Adipocyte (in vitro differentiated cells): ENCODE results near the gene FFAR2.
A peak's percentile ranks its signal among the peaks of the same experiment; 100 is the strongest.
"Not testable (repeated sequence)": the region's sequence is repeated elsewhere in the genome, so short reads cannot be mapped to it uniquely, and the experiment has no call there.

Source experiments
- DNase-seq: peaks from one replicate; pipeline ENCODE4 v3.0.0-alpha.2; 2015; ENCODE audit warnings: low read depth
- H3K27me3 ChIP-seq: replicated peaks from 2 replicates; pipeline ENCODE4 v1.7.0; 2013; ENCODE audit warnings: mild to moderate bottlenecking, low read length, moderate library complexity; ENCODE audit not compliant: control insufficient read depth, insufficient read depth
- H3K36me3 ChIP-seq: 2 replicates; pipeline ENCODE4 v1.7.0; 2013; ENCODE audit warnings: low read length, mild to moderate bottlenecking, moderate library complexity; ENCODE audit not compliant: control insufficient read depth, insufficient read depth, severe bottlenecking
- H3K4me1 ChIP-seq: 2 replicates; pipeline ENCODE4 v1.7.0; 2013; ENCODE audit warnings: mild to moderate bottlenecking, low read length, moderate library complexity; ENCODE audit not compliant: control insufficient read depth, insufficient read depth
- H3K4me3 ChIP-seq: 2 replicates; pipeline ENCODE4 v1.7.0; 2013; ENCODE audit warnings: mild to moderate bottlenecking, low read length, moderate library complexity
- H3K9ac ChIP-seq: 2 replicates; pipeline ENCODE4 v1.7.0; 2013; ENCODE audit warnings: mild to moderate bottlenecking, low read length, moderate library complexity
- H3K9me3 ChIP-seq: 2 replicates; pipeline ENCODE4 v1.7.0; 2013; ENCODE audit warnings: mild to moderate bottlenecking, low read length, moderate library complexity; ENCODE audit not compliant: control insufficient read depth

The FFAR2 gene

DNA sequence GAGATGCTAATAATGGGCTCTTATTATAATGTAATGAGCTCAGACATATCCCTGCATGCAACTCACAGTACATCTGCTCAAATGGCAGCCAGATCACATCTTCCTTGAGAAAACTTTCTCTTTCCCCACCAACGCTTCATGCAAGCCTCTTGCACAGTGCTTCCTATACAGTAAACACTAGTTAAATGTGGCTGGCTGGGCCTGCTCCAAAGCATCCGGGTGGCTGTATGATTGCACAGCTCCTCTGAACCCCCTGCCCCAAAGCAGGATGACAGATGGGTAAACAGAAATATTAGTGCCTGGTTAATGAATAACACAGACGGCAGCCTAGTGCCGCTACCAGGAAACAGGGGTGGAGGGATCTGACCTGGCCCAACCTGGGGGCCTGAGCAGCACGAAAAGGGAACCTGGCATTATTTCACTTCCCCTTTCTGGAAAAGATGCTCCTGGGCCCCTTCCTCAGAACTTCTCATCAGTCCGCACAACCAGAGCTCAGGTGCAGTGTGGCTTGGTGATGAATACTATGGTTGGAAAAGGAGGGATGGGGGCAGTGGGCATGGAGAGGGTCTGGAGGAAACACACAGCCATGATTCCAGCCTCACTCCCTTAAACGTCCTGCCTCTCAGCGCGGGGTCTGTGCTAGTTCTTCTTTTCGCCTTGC is 10.8 kb downstream of the FFAR2 start:
- Histone ChIP-seq H3K36me3 (no peaks in the 10 kb centered on the region), H3K27me3 (no peaks in the 10 kb centered on the region), H3K4me3 (peak overlapping the region; percentile 56), H3K9me3 (no peaks in the 10 kb centered on the region), H3K4me1 (peaks cover 22% of the 10 kb centered on the region), H3K9ac (peak overlapping the region; percentile 81)
- DNase-seq: no peak

GRCh38 chr19:35459414-35460082 is 11.5 kb downstream of the FFAR2 start:
- peak overlapping the region; percentile 56 for H3K4me3 ChIP-seq
- peaks cover 22% of the 10 kb centered on the region for H3K4me1 ChIP-seq
- H3K9ac ChIP-seq: peak overlapping the region; percentile 81
- H3K36me3 ChIP-seq: no peaks in the 10 kb centered on the region
- no peak for DNase-seq
- no peaks in the 10 kb centered on the region for H3K9me3 ChIP-seq
- no peaks in the 10 kb centered on the region for H3K27me3 ChIP-seq

DNA sequence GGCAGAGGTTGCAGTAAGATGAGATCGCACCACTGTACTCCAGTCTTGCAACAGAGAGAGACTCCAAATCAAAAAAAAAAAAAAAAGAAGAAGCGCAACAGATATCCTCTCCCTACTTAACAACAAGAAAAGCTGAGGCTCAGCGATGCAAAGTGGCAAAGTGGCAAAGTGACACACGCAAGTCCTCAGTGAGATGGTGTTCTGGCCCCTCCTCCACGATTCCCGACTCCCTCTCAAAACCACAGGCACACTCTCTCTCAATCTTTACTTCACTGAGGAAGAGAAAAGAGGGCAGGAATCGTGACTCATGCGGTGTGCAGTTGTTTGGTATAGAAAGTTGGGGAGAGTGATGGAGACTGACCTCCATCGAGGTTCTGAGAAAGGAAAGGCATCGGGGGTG is 12.6 kb downstream of the FFAR2 start:
- Histone ChIP-seq H3K9me3 (no peaks in the 10 kb centered on the region), H3K36me3 (no peaks in the 10 kb centered on the region), H3K4me1 (peaks cover 22% of the 10 kb centered on the region), H3K9ac (no peak overlapping the region), H3K27me3 (no peaks in the 10 kb centered on the region), H3K4me3 (no peak overlapping the region)
- no peak for DNase-seq

DNA sequence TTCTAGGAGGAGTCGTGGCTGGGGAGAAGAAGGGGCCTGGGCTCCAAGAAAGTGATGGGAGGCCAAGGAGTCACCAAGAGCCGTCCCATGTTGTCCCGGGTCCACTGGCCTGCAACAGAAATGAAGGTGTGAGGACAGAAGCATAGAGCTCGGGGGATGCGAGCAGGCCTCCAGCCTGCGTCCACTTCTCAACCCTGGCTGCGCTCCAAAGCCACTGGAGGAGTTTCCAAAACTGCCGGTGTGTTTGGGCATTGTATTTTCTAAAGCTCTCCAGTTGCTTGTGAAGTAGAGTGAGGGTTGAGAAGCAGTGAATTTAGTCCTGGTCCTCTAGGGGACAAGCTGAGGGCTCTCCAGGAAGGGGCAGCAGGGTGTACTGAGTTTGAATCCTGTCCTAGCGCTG is 13.0 kb downstream of the FFAR2 start:
- H3K27me3 ChIP-seq: no peaks in the 10 kb centered on the region
- H3K9ac ChIP-seq: no peak overlapping the region
- no peak overlapping the region for H3K4me3 ChIP-seq
- no peak for DNase-seq
- no peaks in the 10 kb centered on the region for H3K36me3 ChIP-seq
- H3K4me1 ChIP-seq: peaks cover 22% of the 10 kb centered on the region
- no peaks in the 10 kb centered on the region for H3K9me3 ChIP-seq

GRCh38 chr19:35461788-35462187 is 13.7 kb downstream of the FFAR2 start:
- not testable (repeated sequence) for H3K9me3 ChIP-seq, DNase-seq, H3K27me3 ChIP-seq, H3K36me3 ChIP-seq, H3K9ac ChIP-seq, H3K4me3 ChIP-seq
- peaks cover 22% of the 10 kb centered on the region for H3K4me1 ChIP-seq

DNA sequence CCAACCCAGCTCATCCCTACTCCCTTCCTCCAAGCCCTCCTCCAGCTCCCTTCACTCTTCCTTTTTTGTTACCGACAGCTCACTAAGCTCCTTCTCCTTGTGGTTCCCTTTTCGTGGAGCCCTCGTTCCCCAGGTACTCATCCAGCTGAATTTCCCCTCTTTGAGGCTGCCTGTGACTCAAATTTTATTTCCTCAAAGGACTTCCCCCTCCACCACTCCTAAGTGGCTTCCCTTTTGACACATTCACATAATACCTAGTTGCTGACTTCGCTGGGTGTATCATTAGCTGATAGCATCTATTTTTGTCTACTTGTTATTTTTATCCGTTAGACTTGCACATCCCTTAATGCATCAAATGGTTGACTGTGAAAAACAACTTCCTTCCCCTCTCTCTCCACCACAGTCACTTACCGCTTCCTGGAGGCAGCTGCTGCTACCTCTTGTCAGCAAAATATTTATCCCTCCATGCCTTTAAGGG is 14.5 kb downstream of the FFAR2 start:
- no peaks in the 10 kb centered on the region for H3K36me3 ChIP-seq
- peaks cover 6% of the 10 kb centered on the region for H3K27me3 ChIP-seq
- H3K4me1 ChIP-seq: peaks cover 28% of the 10 kb centered on the region
- no peaks in the 10 kb centered on the region for H3K9me3 ChIP-seq
- DNase-seq: no peak
- no peak overlapping the region for H3K4me3 ChIP-seq
- no peak overlapping the region for H3K9ac ChIP-seq

- H3K4me1 ChIP-seq: peaks cover 28% of the 10 kb centered on the region
- H3K27me3 ChIP-seq, DNase-seq, H3K9me3 ChIP-seq, H3K9ac ChIP-seq, H3K4me3 ChIP-seq, H3K36me3 ChIP-seq: not testable (repeated sequence)
These were observed 14.9 kb downstream of the FFAR2 start for GRCh38 chr19:35462956-35463355.

DNA sequence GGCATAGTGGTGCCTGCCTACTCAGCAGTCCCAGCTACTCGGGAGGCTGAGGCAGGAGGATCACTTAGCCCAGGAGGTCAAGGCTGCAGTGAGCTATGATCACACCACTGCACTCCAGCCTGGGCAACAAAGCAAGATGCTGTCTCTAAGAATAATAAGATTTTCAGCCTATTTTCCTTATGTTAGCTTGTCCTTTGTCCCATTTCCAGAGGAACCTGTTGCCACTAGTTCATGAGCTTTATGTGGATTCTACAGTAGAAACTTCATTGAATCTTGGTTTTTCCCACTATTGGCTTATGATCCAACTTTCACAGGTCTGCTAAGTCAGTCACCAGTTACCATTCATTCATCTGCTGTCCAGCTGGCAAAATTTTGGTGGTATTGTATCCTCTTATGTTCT is 18.2 kb downstream of the FFAR2 start:
- no peak for DNase-seq
- H3K9ac ChIP-seq: no peak overlapping the region
- no peaks in the 10 kb centered on the region for H3K36me3 ChIP-seq
- no peak overlapping the region for H3K4me3 ChIP-seq
- no peaks in the 10 kb centered on the region for H3K9me3 ChIP-seq
- peaks cover 13% of the 10 kb centered on the region for H3K27me3 ChIP-seq
- peaks cover 6% of the 10 kb centered on the region for H3K4me1 ChIP-seq

DNA sequence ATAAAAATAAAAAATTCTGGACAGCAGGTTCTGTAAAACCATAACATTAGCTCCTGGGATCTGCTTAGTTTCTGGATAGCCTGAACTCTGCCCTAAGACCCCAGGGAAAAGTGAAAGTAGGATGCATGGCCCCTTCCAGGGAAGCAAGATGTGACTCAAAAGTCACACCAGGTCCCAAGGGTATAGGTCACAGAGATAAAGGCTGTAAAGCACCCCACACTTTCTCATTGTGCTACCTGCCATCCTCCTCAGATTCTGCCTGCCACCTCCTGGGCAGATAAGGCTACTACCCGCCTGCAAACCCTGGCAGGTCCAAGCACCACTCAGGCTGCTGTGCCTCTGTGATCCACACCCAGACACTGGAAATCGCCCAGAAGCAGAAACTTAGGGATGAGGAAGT is 20.6 kb downstream of the FFAR2 start:
- Histone ChIP-seq H3K27me3 (peaks cover 16% of the 10 kb centered on the region), H3K36me3 (no peaks in the 10 kb centered on the region), H3K9ac (no peak overlapping the region), H3K9me3 (no peaks in the 10 kb centered on the region), H3K4me1 (peaks cover 6% of the 10 kb centered on the region), H3K4me3 (no peak overlapping the region)
- peak; percentile 16 for DNase-seq

- no peaks in the 10 kb centered on the region for H3K9me3 ChIP-seq
- no peaks in the 10 kb centered on the region for H3K36me3 ChIP-seq
- no peak for DNase-seq
- peaks cover 6% of the 10 kb centered on the region for H3K4me1 ChIP-seq
- H3K27me3 ChIP-seq: peaks cover 16% of the 10 kb centered on the region
- H3K9ac ChIP-seq: no peak overlapping the region
- H3K4me3 ChIP-seq: no peak overlapping the region
These were observed 22.1 kb downstream of the FFAR2 start for GRCh38 chr19:35470128-35470527.

DNA sequence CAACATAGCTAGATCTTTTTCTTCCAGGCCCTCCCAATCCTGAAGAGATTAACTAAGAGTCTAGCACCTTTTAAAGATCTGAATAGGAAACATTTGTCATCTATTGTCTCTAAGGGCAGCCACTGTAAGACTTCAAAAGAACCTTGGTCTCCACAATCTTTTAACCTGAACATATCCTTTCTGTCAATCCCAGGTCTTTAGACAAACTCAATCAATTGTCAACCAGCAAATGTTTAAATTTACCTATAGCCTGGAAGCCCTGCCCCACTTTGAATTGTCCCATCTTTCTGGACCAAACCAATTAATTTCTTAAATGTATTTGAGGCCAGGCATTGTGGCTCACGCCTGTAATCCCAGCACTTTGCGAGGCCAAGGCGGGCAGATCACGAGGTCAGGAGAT is 23.0 kb downstream of the FFAR2 start:
- peaks cover 16% of the 10 kb centered on the region for H3K27me3 ChIP-seq
- not testable (repeated sequence) for H3K9ac ChIP-seq, H3K4me3 ChIP-seq, H3K4me1 ChIP-seq, H3K36me3 ChIP-seq, H3K9me3 ChIP-seq, DNase-seq
